ENCODE measurements around the gene LSS.
"Not testable (repeated sequence)": the region's sequence is repeated elsewhere in the genome, so short reads cannot be mapped to it uniquely, and the experiment has no call there.

The LSS gene

DNA sequence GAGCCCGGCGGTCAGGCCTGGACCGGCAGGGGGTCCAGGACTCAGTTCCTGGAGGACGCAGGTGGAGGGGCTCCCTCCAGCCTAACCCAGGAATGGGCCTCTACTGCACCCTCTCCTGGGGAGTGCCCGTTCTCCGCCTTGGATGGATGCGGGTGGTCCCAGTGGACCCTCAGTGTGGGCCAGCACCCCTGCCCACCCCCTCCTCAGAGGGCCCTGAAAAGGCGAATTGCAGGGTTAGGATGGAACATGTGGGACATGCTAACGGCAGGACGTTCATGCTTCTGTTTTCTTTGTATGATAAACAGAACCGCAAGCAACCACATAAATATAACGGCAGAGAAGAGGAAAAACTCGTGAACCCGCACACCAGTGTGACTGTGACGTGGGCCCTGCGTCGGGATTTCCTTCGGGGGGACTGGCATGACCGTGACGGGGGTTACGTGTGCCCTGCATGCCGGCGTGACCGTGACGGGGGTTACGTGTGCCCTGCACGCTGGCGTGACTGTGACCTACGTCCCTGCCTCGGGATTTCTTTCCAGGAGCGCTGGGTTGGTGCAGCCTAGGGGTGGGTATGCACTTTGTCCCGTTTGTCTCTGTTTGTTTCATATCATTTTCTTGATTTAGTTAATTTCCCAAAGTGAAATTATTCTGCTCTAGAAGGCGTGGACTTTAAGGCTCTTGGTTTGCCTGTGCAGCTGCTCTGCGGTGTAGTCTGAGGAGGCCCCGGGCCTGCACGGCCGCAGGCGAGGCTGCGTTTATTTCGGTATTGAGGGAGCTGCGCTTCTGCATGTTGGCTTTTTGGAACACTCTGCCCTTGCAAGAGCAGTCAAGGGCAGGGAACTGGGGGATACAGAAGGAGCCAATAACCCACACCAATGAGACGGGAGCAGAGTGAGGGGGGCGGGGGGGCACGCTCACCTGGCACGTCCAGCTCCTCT, 76.3 kb downstream of the LSS start:
- no peak for DNase-seq

DNA sequence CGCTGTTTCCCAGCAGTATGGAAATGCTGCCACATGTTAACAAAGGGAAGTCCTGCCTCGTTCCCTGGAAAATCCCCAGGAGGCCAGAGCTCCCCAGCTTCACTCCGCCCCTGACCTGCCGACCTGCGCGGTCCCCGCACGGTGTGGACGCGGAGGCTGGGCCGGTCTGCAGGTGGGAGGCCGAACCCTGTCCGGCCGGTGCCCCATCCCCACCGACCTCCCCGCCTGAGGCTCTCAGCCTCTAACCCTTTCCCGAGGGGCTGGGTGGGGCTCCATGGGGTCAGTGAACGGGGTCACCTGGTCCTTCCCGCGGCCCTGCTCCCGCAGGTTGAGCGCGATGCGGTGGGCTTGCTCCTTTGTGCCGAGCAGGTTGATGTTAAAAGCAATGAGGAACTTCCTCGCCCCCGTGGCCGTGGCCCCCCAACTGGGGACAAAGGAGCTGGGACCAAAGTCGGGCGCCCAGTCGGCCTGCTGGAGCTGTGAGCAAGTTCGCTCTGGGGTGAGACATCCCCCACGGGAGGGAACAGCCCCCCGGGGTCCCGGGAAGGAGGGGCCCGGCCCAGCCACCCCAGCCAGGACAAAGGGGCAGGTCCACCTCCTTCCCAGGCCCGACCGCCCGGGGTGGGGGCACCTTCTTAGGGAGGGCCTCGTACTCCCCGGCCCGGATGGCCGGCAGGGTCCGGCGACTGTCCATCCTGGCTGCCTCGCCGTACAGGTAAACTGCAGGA, 77.1 kb downstream of the LSS start:
- no peak for DNase-seq

DNA sequence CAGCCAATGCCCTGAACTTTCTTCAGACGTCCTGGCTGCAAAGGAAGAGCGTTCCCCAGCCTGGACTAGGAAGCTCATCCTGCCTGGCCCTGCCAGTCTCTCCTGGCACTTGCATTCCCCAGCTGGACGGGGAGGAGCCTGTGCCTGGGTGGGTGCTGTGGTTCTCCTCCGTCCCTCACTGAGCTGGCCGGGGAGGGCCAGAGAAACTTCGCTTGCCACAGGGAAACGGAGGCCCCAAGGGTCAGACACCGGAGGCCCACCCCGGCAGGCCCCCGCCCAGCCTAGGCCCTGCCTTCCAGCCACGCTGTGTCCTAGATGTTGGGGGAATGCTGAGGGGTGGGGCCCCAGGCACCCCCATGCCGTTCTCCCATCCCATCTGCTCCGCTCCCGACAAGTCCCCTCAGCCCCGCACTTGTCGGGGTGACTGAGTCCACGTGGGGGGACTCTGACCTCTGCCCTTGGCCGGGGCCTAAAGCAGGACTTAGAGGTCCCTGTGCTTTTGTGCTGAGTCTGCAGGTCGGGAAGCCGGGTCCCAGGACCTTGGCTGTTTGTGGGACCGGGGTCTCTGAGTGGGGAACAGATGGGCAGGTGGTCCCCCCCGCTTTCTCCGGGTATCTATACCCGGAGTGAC, 78.0 kb downstream of the LSS start:
- no peak for DNase-seq

DNA sequence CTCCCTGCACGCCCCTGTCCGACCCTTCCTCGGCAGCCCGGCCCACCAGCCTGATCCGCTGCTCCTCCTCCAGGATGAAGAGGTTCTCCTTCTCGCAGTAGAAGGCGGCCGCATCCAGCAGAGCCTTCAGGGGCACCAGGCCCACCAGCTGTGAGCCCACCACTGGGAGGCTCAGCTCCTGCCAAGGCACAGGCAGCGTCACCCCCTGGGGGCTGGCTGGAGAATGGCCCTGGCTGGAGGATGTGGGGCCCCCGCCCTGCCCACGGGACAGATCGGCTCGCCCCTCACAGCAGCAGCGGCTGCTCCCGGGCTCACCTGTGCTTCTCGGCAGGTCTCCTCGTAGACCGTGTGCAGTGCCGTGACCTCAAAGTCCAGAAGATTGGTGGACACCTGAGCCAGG, 78.5 kb downstream of the LSS start:
- DNase-seq = no peak

DNA sequence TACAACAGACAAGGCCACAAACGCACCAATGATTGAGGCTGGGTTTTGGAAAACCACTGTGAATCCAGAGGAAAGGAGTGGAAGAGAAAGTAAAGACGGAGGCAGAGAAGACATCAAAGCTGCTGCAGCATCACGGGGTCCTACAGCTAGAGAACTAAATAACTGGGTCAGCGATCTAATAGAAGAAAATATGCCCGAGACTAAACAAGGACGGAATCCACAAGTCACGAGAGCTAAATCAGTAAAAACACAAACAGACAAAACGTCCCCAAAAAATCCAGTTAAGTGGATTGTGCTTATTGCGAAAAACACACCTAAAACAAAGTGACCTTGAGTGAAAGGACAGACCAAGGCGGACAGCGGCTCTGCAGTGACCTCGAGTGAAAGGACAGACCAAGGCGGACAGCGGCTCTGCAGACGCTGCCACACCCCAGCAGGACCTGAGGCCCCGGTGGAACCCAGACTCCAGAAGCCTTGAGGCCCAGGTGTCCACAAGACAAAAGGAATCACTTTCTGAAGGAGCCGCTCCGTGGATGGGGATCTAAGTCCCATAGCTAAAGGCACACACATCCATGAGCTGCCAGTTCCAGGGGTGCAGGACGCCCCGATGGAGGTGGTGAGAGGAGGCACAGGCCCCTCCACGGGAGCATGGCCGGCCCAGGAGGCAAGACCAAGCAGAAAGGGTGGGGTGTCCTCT, 79.2 kb downstream of the LSS start:
- DNase-seq = no peak

DNA sequence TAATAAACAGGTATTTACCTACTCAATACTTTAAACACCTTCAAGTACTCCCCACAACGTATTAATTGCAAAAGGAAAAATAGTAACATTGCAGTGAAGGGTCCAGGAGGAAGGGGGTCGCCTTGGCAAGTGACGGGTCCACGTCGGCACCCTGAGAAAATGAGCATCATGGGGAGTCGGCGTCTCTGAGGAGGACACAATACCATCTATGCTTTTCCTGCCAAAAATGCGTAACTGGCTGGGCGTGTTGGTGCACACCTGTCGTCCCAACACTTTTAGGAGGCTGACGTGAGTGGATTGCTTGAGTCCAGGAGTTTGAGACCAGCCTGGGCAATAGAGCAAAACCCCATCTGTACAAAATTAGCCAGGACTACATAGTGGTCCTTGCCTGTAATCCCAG, 80.5 kb downstream of the LSS start:
- DNase-seq = no peak

DNA sequence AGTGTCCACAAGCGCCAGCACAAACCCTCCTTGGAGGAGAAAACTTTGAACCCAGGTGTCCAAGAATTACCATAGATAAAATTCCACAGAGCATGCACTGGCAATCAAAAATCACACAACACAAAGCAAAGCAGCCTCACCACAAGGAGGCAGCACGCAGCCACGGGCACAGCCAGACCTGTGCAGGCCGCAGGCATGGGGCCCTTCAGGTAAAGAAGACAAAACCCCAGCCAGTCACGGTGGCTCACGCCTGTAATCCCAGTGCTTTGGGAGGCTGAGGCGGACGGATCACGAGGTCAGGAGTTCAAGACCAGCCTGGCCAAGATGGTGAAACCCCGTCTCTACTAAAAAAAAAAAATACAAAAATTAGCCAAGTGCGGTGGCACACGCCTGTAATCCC, 81.1 kb downstream of the LSS start:
- not testable (repeated sequence) for DNase-seq

DNA sequence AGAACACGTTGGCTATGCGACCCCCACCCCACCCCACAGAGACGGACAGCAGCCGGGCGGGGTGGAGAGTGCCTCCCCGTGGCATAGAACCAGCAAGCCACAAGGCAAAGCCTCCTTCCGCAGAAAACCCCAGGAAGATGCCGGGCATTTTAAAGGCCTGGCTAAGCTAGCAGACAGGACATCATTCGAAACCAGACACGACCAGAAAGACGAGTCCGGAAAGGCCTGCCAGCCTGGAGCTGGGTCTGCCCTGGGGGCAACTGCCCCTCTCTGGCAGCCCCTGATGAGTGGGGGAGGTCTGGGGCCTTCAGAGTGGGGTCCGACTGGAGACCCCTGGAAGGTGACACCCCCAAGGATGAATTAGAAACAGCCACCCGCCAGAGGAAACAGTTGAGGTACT, 81.7 kb downstream of the LSS start:
- no peak for DNase-seq

DNA sequence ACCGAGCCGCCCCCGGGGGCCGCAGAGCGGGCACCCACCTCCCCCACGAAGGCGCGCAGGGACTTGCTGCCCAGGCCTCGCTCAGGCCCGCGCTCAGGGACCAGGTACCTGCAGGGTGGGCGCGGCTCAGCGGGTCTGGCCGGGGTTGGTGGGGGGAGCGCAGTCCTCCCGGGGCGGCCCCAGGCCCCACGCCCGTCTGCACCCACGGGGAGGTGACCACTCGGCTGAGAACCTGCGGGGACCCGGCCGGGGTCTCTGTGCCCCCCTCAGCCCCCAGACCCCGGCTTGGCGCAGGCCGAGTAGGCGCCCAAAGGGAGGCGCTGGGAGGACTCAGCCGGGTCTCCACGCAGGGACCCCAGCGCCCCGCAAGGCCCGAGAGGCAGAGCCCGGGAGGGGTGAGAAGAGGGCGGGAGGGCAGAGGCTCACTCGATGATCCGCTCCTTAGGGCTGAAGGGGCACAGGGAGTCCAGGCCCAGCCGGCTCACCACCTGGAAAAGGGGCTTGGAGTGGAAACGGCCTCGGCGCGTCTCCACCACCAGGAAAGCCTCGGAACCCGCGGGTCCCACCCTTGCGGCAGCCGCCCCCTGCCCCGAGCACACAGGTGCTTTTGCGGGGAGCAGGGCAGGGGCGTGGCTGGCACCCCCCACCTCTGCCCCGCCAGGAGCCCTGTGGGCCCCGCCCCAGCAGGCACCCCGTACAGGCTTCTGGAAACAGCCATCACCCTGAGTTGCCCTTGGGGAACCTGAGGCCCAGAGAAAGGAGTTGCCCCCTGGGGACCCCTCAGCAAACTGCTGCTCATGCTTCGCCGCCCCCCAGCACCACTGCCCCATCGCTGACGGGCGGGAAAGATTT, 82.5 kb downstream of the LSS start:
- DNase-seq = no peak

DNA sequence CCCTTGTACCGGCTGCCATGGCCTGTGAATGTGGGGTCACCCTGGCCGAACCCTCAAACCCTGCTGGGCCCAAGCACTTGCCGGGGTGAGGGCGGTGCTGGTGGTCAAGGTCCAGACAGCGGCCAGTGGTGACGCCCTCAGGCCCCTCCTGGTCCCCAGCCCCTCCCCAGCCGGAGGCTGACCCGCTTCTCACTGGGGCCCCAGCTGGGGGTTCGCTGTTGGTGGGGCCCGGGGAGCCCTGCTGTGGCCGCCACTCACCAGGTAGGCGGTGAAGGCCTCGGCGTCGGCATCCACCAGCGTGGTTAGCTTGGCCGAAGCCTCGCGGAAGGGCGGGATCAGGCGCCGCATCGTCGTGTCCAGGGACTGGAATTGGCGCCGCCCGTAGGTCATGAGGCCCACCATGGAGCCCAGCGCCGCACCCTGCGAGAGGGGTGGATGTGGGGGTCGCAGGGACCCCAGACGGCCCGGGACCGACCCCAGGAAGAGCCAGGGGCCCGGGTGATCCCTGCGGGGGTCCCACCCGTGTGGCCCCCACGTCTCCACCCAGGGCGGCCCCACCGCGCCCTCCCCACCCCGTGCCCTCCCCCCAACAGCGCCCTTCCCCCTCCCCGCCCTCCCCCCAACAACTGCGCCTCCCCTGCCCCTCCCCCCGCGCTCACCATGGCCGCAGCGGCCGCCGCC, 83.3 kb downstream of the LSS start:
- DNase-seq = no peak

DNA sequence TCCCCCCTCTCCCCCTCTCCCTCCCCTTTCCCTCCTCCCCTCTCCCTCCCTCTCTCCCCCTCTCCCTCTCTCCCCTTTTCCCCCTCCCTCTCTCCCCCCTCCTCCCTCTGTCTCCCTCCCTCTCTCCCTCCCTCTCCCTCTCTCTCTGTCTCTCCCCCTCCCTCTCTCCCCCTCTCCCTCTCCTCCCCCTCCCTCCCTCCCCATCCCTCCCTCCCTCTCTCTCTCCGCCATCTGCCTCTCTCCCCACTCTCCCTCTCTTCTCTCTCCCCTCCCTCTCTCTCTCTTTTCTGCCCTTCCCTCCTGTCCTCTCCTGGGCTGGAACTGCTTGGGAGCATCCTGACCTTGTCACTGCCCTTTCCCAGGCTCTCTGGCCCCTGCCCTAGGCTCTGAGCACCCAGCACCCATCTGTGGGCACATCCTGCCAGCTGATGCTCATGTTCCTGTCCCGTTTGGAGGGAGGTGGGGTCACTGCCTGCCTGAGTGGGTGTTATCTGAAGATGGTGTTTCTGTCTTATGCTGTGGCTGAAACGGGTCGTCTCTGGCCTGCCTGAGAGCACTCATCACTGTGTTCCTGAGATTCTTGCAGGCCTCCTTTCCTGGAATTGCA, 84.0 kb downstream of the LSS start:
- DNase-seq = no peak

DNA sequence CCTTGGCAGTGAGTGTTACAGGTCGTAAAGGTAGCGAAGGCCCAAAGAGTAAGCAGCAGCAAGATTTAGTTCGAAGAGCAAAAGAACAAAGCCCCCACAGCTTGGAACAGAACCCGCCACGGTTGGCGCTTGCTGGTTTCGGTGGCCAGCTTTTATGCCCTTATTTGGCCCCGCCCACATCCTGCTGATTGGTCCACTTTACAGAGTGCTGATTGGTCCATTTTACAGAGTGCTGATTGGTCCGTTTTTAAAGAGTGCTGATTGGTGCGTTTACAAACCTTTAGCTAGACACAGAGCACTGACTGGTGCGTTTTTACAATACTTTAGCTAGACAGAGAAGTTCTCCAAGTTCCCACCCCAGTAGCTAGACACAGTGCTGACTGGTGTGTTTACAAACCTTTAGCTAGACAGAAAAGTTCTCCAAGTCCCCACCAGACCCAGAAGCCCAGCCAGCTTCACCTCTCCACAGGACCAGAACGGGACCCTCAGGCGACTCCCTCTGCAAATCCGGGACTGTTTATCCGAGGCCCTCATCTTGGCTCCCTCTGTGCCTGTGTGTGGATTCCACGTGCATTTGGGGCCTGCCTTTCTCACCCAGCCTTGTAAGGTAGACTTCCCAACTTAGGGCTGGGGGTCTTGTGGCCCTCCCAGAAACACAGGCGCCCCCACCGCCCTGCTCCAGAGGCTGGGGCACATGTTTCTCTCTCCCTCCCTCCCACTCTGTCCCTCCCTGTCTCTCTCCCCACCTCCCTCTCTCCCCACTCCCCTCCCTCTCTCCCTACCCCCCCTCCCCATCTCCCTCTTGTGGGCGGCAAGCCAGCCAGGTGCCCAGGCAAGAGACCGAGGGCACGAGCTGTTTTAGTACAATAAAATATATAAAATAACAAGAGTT, 85.7 kb downstream of the LSS start:
- no peak for DNase-seq

DNA sequence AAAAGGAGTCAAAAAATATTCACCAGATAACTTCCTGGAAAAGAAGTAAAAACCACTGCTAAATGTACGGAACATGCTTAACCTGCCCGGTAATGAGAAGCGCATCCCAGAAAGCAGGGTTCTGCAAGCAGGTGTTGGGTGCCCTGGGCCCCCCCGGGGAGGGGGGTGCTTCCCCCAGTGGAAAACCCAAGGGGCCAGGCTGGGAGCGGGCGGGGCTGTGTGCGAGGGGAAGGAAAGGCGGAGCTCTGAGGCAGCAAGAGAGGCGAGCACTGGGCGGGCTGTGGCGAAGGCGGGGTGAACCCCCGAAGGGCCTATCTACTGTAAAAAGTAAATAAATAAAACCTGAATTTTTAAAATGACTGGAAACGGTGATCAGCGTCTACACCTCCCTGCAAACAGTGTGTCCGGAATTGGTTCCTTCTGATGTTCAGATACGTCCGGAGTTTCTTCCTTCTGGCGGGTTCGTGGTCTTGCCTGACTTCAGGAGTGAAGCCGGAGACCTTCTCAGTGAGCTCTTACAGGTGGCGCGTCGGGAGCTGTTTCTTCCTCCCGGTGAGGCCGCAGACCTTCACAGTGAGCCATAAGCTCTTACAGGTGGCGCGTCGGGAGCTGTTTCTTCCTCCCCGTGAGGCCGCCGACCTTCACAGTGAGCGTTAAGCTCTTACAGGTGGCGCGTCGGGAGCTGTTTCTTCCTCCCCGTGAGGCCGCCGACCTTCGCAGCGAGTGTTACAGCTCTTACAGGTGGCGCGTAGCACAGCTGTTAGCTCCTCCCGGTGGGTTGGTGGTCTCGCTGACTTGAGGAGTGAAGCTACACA, 86.6 kb downstream of the LSS start:
- no peak for DNase-seq

DNA sequence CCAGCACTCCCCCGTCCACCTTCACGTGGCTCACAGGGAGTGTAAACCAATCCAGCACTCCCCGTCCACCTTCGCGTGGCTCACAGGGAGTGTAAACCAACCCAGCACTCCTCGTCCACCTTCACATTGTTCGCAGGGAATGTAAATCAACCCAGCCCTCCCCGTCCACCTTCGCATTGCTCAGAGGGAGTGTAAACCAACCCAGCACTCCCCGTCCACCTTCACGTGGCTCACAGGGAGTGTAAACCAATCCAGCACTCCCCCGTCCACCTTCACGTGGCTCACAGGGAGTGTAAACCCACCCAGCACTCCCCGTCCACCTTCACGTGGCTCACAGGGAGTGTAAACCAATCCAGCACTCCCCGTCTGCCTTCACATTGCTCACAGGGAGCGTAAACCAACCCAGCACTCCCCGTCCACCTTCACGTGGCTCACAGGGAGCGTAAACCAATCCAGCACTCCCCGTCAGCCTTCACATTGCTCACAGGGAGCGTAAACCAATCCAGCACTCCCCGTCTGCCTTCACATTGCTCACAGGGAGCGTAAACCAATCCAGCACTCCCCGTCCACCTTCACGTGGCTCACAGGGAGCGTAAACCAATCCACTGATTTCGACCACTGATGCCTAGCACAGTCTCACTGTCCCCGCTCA, 88.1 kb downstream of the LSS start:
- DNase-seq = not testable (repeated sequence)

DNA sequence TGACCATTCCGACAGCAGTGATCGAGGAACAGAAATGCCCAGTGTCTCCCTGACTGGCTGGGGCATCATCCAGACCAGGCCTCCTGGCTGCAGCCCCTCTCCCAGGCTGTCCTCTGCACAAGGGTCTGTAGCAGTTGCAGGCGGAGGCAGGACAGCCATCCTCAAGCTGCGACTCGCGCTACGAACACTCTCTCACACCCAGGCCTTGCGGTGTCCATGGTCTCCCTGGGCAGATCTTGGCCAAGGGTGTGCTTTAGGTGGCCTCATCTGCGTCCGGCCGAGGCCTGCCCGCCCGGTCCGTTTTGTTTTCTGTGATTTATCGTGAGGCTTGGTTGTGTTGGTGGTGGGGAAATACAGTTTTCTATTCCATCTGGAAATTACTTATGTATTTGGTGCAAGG, 88.9 kb downstream of the LSS start:
- DNase-seq = no peak

DNA sequence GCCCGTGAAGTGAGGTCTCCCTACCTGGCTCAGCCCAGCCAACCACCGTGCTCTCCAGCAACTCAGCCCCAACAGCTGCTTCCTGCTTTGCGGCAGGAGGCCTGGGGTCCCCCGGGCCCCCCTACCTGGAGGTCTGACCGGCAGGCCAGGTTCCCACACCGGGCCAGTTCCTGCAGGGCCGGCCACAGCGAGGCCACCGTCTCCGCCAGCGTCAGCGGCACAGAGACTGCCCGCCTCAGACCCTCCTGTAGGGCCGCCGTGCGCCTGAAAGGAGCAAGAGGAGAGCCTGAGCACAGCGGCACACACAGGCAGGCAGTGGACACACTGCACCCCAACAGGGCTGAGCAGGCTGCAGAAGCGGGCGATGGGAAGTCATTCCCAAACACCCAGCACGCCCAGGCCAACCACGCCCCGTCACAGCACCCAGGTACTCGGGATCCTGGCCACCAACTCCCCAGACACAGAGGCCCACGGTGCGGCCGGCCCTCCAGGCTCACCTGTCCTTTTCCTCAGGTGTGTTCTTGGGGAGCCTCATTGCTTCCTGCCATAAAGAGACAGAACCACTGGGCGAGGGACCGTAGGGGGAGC, 90.1 kb downstream of the LSS start:
- DNase-seq = no peak
